Neutrophil (primary cell): Measurements from ENCODE around the gene FUZ.

ENCODE experiments used
- H3K27ac ChIP-seq: fragments of 200-600 bp; sonication (generic); 2 replicates; pipeline ENCODE4 v1.5.1; 2016; ENCODE audit warnings: mild to moderate bottlenecking, moderate library complexity
- H3K27me3 ChIP-seq: fragments of 200-600 bp; sonication (generic); 2 replicates; pipeline ENCODE4 v1.6.0; 2016; ENCODE audit warnings: mild to moderate bottlenecking
- H3K36me3 ChIP-seq: fragments of 200-600 bp; sonication (generic); 2 replicates; pipeline ENCODE4 v1.5.1; 2017
- H3K4me1 ChIP-seq, 2 experiments: fragments of 200-600 bp in 1 of 2; sonication (generic) in 1 of 2; 1 replicate in 1 of 2; 2 replicates in 1 of 2; pipeline versions ENCODE4 v1.5.1 to v1.6.1; 2013 to 2016; ENCODE audit warnings: low read depth in 1 of 2, low read length in 1 of 2, mild to moderate bottlenecking in 1 of 2, moderate library complexity in 1 of 2; ENCODE audit not compliant: control insufficient read depth in 1 of 2, insufficient read depth in 1 of 2
- H3K4me3 ChIP-seq, 2 experiments: fragments of 200-600 bp in 1 of 2; sonication (generic) in 1 of 2; 1 replicate in 1 of 2; 2 replicates in 1 of 2; pipeline ENCODE4 v1.5.1; 2013 to 2016; ENCODE audit warnings: low read depth in 1 of 2, low read length in 1 of 2, mild to moderate bottlenecking in 1 of 2, moderate library complexity in 1 of 2
- H3K9me3 ChIP-seq: fragments of 200-600 bp; sonication (generic); 2 replicates; pipeline ENCODE4 v1.5.1; 2016
- CTCF ChIP-seq: fragments of 200-600 bp; sonication (generic); IDR thresholded peaks from 2 replicates; pipeline ENCODE4 v1.5.1; 2016; ENCODE audit warnings: antibody characterized with exemption

FUZ gene

GRCh38 chr19:49801401-49801888 is 11.6 kb downstream of the FUZ start:
- no peaks in the 10 kb centered on the region for H3K27me3 ChIP-seq
- no peaks in the 10 kb centered on the region for H3K4me1 ChIP-seq
- no peak overlapping the region for H3K27ac ChIP-seq
- H3K9me3 ChIP-seq, result no peaks in the 10 kb centered on the region
- no peak overlapping the region for H3K4me3 ChIP-seq
- no peak for TF ChIP-seq CTCF
- peaks cover 100% of the 10 kb centered on the region for H3K36me3 ChIP-seq

GRCh38 chr19:49800771-49801170 is 12.3 kb downstream of the FUZ start:
- TF ChIP-seq CTCF, result no peak
- Histone ChIP-seq H3K27ac (no peak overlapping the region), H3K4me1 (no peaks in the 10 kb centered on the region), H3K4me3 (no peak overlapping the region), H3K9me3 (no peaks in the 10 kb centered on the region), H3K27me3 (no peaks in the 10 kb centered on the region), H3K36me3 (peaks cover 100% of the 10 kb centered on the region)

GRCh38 chr19:49799798-49800376 is 13.2 kb downstream of the FUZ start:
- Histone ChIP-seq H3K36me3 (peaks cover 100% of the 10 kb centered on the region), H3K27ac (no peak overlapping the region), H3K4me3 (no peak overlapping the region), H3K9me3 (no peaks in the 10 kb centered on the region), H3K4me1 (no peaks in the 10 kb centered on the region), H3K27me3 (no peaks in the 10 kb centered on the region)
- TF ChIP-seq CTCF, result no peak

- Histone ChIP-seq H3K27ac (no peak overlapping the region), H3K36me3 (peaks cover 100% of the 10 kb centered on the region), H3K4me1 (no peaks in the 10 kb centered on the region), H3K27me3 (no peaks in the 10 kb centered on the region), H3K9me3 (no peaks in the 10 kb centered on the region), H3K4me3 (no peak overlapping the region)
- TF ChIP-seq CTCF, result no peak
Measured at GRCh38 chr19:49799271-49799797, 13.8 kb downstream of the FUZ start.

- Histone ChIP-seq H3K27me3 (no peaks in the 10 kb centered on the region), H3K4me3 (no peak overlapping the region), H3K36me3 (peaks cover 100% of the 10 kb centered on the region), H3K4me1 (no peaks in the 10 kb centered on the region), H3K27ac (no peak overlapping the region), H3K9me3 (no peaks in the 10 kb centered on the region)
- TF ChIP-seq CTCF, result no peak
Measured at GRCh38 chr19:49798574-49798973, 14.5 kb downstream of the FUZ start.
